Measurements from ENCODE around the gene PKN3.

Gene PKN3

GRCh38 chr9:128731093-128731492 is 28.8 kb downstream of the PKN3 start:
- TF ChIP-seq CEBPB (IDR thresholded peaks at IDR 0.05) (no peak), TAF1 (IDR thresholded peaks at IDR 0.05; ENCODE audit: low read depth) (no peak), EGR1 (IDR thresholded peaks at IDR 0.05) (no peak), REST (IDR thresholded peaks at IDR 0.05; ENCODE audit: low read depth) (no peak), EP300 (IDR thresholded peaks at IDR 0.05; ENCODE audit: borderline replicate concordance) (no peak), YY1 (IDR thresholded peaks at IDR 0.05; ENCODE audit: low read depth) (no peak), USF1 (IDR thresholded peaks at IDR 0.05) (no peak), TCF12 (IDR thresholded peaks at IDR 0.05; ENCODE audit: low read depth) (no peak), MAX (IDR thresholded peaks at IDR 0.05) (no peak), TEAD4 (IDR thresholded peaks at IDR 0.05) (no peak), FOXM1 (IDR thresholded peaks at IDR 0.05; ENCODE audit: borderline replicate concordance, low read depth) (no peak), NFIC (IDR thresholded peaks at IDR 0.05) (no peak), RAD21 (IDR thresholded peaks at IDR 0.05; ENCODE audit: low read depth) (no peak), CREB1 (IDR thresholded peaks at IDR 0.05; ENCODE audit: low read depth) (no peak), ZBTB7A (IDR thresholded peaks at IDR 0.05; ENCODE audit: low read depth) (no peak)

GRCh38 chr9:128731691-128732090 is 29.4 kb downstream of the PKN3 start:
- no peak for TF ChIP-seq YY1 (IDR thresholded peaks at IDR 0.05; ENCODE audit: low read depth)
- TF ChIP-seq FOXM1 (IDR thresholded peaks at IDR 0.05; ENCODE audit: borderline replicate concordance, low read depth): no peak
- TF ChIP-seq TEAD4 (IDR thresholded peaks at IDR 0.05): no peak
- no peak for TF ChIP-seq TAF1 (IDR thresholded peaks at IDR 0.05; ENCODE audit: low read depth)
- TF ChIP-seq TCF12 (IDR thresholded peaks at IDR 0.05; ENCODE audit: low read depth): no peak
- TF ChIP-seq MAX (IDR thresholded peaks at IDR 0.05): no peak
- no peak for TF ChIP-seq NFIC (IDR thresholded peaks at IDR 0.05)
- no peak for TF ChIP-seq EGR1 (IDR thresholded peaks at IDR 0.05)

GRCh38 chr9:128732576-128732975 is 30.3 kb downstream of the PKN3 start:
- TF ChIP-seq RAD21 (IDR thresholded peaks at IDR 0.05; ENCODE audit: low read depth) (no peak), CEBPB (IDR thresholded peaks at IDR 0.05) (no peak), REST (IDR thresholded peaks at IDR 0.05; ENCODE audit: low read depth) (no peak), FOXM1 (IDR thresholded peaks at IDR 0.05; ENCODE audit: borderline replicate concordance, low read depth) (no peak), USF1 (IDR thresholded peaks at IDR 0.05) (no peak), ZBTB7A (IDR thresholded peaks at IDR 0.05; ENCODE audit: low read depth) (no peak), TAF1 (IDR thresholded peaks at IDR 0.05; ENCODE audit: low read depth) (no peak), YY1 (IDR thresholded peaks at IDR 0.05; ENCODE audit: low read depth) (no peak), TCF12 (IDR thresholded peaks at IDR 0.05; ENCODE audit: low read depth) (no peak)

GRCh38 chr9:128733256-128733655 is 31.0 kb downstream of the PKN3 start:
- peak; percentile 41 for TF ChIP-seq RAD21 (IDR thresholded peaks at IDR 0.05; ENCODE audit: low read depth)
- TF ChIP-seq YY1 (IDR thresholded peaks at IDR 0.05; ENCODE audit: low read depth): peak; percentile 80
- TF ChIP-seq TAF1 (IDR thresholded peaks at IDR 0.05; ENCODE audit: low read depth): no peak
- TF ChIP-seq FOXM1 (IDR thresholded peaks at IDR 0.05; ENCODE audit: borderline replicate concordance, low read depth): no peak

GRCh38 chr9:128735373-128735772 is 33.1 kb downstream of the PKN3 start:
- no peak for TF ChIP-seq EGR1 (IDR thresholded peaks at IDR 0.05)
- TF ChIP-seq USF1 (IDR thresholded peaks at IDR 0.05): no peak
- TF ChIP-seq NFIC (IDR thresholded peaks at IDR 0.05): peak; percentile 50; the same call in 1 of the 2 replicates
- no peak for TF ChIP-seq ZBTB7A (IDR thresholded peaks at IDR 0.05; ENCODE audit: low read depth)

- no peak for TF ChIP-seq MAX (IDR thresholded peaks at IDR 0.05)
- no peak for TF ChIP-seq EP300 (IDR thresholded peaks at IDR 0.05; ENCODE audit: borderline replicate concordance)
- no peak for TF ChIP-seq TCF12 (IDR thresholded peaks at IDR 0.05; ENCODE audit: low read depth)
- no peak for TF ChIP-seq CREB1 (IDR thresholded peaks at IDR 0.05; ENCODE audit: low read depth)
- no peak for TF ChIP-seq REST (IDR thresholded peaks at IDR 0.05; ENCODE audit: low read depth)
- no peak for TF ChIP-seq TAF1 (IDR thresholded peaks at IDR 0.05; ENCODE audit: low read depth)
- TF ChIP-seq USF1 (IDR thresholded peaks at IDR 0.05): no peak
- no peak for TF ChIP-seq FOXM1 (IDR thresholded peaks at IDR 0.05; ENCODE audit: borderline replicate concordance, low read depth)
- no peak for TF ChIP-seq YY1 (IDR thresholded peaks at IDR 0.05; ENCODE audit: low read depth)
- no peak for TF ChIP-seq EGR1 (IDR thresholded peaks at IDR 0.05)
- TF ChIP-seq RAD21 (IDR thresholded peaks at IDR 0.05; ENCODE audit: low read depth): no peak
- no peak for TF ChIP-seq ZBTB7A (IDR thresholded peaks at IDR 0.05; ENCODE audit: low read depth)
- no peak for TF ChIP-seq CEBPB (IDR thresholded peaks at IDR 0.05)
- TF ChIP-seq NFIC (IDR thresholded peaks at IDR 0.05): no peak
- no peak for TF ChIP-seq TEAD4 (IDR thresholded peaks at IDR 0.05)
Observed at GRCh38 chr9:128742401-128742800, 40.1 kb downstream of the PKN3 start.
